Medulla oblongata (tissue), 1 donor: ENCODE measurements around the gene KLHL2.

Experiments
- DNase-seq: peaks from one replicate; pipeline ENCODE4 v3.0.0-alpha.2; 2015; ENCODE audit errors: extremely low spot score

KLHL2 gene

GRCh38 chr4:165367040-165367439 is 159.7 kb downstream of the KLHL2 start:
- DNase-seq = no peak

GRCh38 chr4:165368114-165368513 is 160.8 kb downstream of the KLHL2 start:
- DNase-seq = no peak

GRCh38 chr4:165368567-165368966 is 161.2 kb downstream of the KLHL2 start:
- DNase-seq = no peak

- DNase-seq = no peak
Measured at GRCh38 chr4:165369522-165369921, 162.2 kb downstream of the KLHL2 start.

- DNase-seq = no peak
Measured at GRCh38 chr4:165370530-165370929, 163.2 kb downstream of the KLHL2 start.
